Thymus (tissue), 11 donors: ENCODE data around the gene NGFR. TPM values are rescaled to one million over a fixed set of nuclear protein-coding genes. Genes with fewer than 3 reads are reported as not detected.

Experiments
- DNase-seq, 9 donors: peaks; one replicate each; pipeline ENCODE4 v3.0.0-alpha.2; 2013; ENCODE audit warnings: low spot score in 9 of 9, low read depth in 6 of 9, missing footprints in 1 of 9
- H3K27ac ChIP-seq, 2 donors: one replicate each; pipeline ENCODE4 v1.5.1; 2013; ENCODE audit warnings: control low read depth in 1 of 2, low read depth in 1 of 2, low read length in 1 of 2, mild to moderate bottlenecking in 1 of 2, moderate library complexity in 1 of 2
- H3K27me3 ChIP-seq, 2 donors: one replicate each; pipeline ENCODE4 v1.5.1; 2013; ENCODE audit warnings: low read length in 1 of 2; ENCODE audit not compliant: control insufficient read depth in 2 of 2, insufficient read depth in 1 of 2
- H3K36me3 ChIP-seq, 2 donors: one replicate each; pipeline ENCODE4 v1.5.1; 2013; ENCODE audit warnings: low read length in 1 of 2, mild to moderate bottlenecking in 1 of 2, moderate library complexity in 1 of 2; ENCODE audit not compliant: control insufficient read depth in 2 of 2, insufficient read depth in 2 of 2
- H3K4me1 ChIP-seq, 2 donors: one replicate each; pipeline ENCODE4 v1.5.1; 2013; ENCODE audit warnings: low read length in 2 of 2; ENCODE audit not compliant: control insufficient read depth in 2 of 2, insufficient read depth in 2 of 2
- H3K4me3 ChIP-seq, 2 donors: one replicate each; pipeline ENCODE4 v1.5.1; 2013; ENCODE audit warnings: low read length in 2 of 2, control low read depth in 1 of 2, mild to moderate bottlenecking in 1 of 2
- H3K9me3 ChIP-seq, 2 donors: one replicate each; pipeline ENCODE4 v1.5.1; 2013; ENCODE audit warnings: low read length in 1 of 2, mild to moderate bottlenecking in 1 of 2; ENCODE audit not compliant: control insufficient read depth in 2 of 2, insufficient read depth in 1 of 2
- WGBS: extraction: QIAGEN DNeasy Blood & Tissue Kit; methylation state at CpG from one replicate; pipeline ENCODE4 v1.1.7; 2013; 5-methylcytosine and 5-hydroxymethylcytosine counted together
- polyA plus RNA-seq: library from polyadenylated mRNA; stranded (reverse); fragments of 200-250 nt; gene quantifications from one replicate; pipeline ENCODE4 v1.2.3, GENCODE V29; 2013
- total RNA-seq: library from RNA; stranded (reverse); fragments of 120-200 nt; gene quantifications from one replicate; pipeline ENCODE4 v1.2.4, GENCODE V29; 2013
- donor health status: healthy.

NGFR gene
- total and polyA plus RNA-seq, 2 donors: 1.9 to 5.0 TPM

DNA sequence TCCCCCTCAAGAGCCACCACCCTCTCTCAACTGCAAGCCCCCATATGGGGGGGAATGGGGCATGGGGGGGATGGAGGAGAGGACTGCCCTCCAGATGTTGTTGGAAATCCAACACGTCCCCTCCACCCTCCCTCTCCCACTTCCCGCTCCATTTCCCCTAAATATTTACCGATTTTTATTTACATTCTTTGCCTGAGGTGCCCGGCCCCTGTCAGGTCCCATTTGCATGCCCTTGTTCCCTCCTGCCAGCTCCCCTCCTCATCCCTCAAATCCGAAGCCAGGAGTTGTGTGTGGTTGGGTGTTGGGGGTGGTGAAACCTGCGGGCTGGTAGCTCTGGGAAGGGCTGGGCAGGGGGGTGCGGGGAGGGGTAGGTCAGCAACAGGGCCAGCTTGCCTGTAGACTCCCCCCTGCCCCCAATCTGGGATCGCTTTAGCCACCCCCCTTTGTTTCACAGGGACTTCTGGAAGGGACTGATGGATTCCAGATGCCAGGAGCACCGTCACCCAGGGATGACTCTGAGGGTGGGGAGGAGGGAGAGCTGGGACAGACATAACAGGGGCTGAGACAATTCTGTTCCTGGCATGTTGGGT, 39.7 kb upstream of the NGFR start:
- Histone ChIP-seq H3K4me1 (no peaks in the 10 kb centered on the region), H3K4me3 (no peak overlapping the region), H3K27ac (no peak overlapping the region), H3K36me3 (no peaks in the 10 kb centered on the region), H3K9me3 (no peaks in the 10 kb centered on the region), H3K27me3 (peaks cover 0 to 55% of the 10 kb centered on the region in 2 donors)
- DNase-seq: no peak
- WGBS: 87% methylated on average over 9 of the region's 9 CpGs

DNA sequence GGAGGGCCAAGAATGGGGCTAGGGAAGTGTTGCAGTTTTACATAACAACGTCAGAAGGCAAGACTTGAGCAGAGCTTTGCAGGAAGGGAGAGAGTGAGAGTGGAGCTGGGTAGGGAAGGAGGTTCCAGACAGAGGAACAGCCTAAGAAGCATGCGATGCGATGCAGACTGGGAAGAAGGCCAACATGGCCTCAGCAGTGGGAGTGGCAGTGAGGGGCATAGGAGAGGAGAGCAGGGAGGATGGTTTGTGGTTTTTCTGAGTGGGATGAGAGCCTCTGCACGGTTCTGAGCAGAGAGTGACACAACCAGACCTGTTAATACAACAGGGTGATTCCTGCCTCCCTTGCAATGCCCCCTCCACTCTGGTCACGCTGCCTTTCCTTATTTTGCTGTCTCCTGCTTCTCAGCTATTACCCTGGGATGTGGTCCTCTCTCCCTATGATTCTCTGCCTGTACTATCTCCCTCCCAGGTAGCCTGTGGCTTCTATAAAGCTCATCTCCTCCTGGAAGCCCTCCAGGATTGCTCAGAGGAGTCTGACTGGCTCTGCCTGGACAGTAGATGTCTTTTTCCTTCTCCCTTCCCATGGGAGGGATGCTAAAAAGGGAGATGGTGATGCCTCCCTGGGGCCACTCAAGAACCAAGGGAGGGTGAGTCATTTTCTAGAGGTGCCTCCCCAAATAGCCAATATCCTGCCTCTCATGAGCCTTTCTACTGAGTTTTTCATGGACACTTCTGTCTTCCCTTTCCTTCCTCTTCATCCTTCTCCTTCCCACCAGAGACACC, 38.7 kb upstream of the NGFR start:
- Histone ChIP-seq H3K9me3 (no peaks in the 10 kb centered on the region), H3K36me3 (no peaks in the 10 kb centered on the region), H3K4me1 (no peaks in the 10 kb centered on the region), H3K27ac (no peak overlapping the region), H3K4me3 (no peak overlapping the region), H3K27me3 (peaks cover 0 to 65% of the 10 kb centered on the region in 2 donors)
- no peak for DNase-seq
- 23% methylated on average over 5 of the region's 5 CpGs for WGBS

GRCh38 chr17:49457564-49458535, 37.2 kb upstream of the NGFR start:
- H3K4me1 ChIP-seq: no peaks in the 10 kb centered on the region
- no peak for DNase-seq
- H3K27me3 ChIP-seq: peaks cover 0 to 70% of the 10 kb centered on the region in 2 donors
- WGBS: 75% methylated on average over 15 of the region's 15 CpGs
- no peak overlapping the region for H3K27ac ChIP-seq
- no peak overlapping the region for H3K4me3 ChIP-seq
- H3K36me3 ChIP-seq: no peaks in the 10 kb centered on the region
- H3K9me3 ChIP-seq: no peaks in the 10 kb centered on the region

DNA sequence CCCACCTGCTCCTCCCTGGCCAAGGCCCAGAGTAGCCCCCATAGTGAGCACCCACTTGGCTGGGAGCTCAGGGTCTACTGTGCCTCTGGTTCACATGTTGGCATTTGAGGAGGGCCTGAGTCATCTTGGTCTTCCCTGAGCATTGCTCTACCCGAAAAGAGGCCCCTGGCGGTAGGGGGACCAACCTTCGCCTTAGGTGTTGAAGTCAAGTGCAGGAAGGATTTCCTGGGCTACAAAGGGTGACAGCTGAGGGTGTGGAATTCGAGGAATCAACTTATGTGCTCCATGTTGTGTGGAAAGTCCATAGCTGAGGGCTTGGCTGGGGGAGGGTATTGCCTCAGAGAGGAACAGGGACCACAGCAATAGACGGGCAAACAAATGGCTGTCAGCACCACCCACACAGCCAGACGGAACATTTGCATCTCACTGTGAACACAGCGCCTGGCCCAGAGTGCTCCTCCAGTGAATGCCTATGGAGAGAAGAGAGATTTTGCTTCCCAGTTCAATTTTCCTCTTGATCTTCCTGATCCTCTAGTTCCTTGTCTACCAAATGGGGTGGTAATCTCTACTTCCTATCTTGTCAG, 35.6 kb upstream of the NGFR start:
- no peak for DNase-seq
- Histone ChIP-seq H3K27ac (no peak overlapping the region), H3K4me3 (no peak overlapping the region), H3K4me1 (no peaks in the 10 kb centered on the region), H3K9me3 (peaks cover 0 to 2% of the 10 kb centered on the region in 2 donors), H3K36me3 (no peaks in the 10 kb centered on the region), H3K27me3 (peaks cover 0 to 79% of the 10 kb centered on the region in 2 donors)
- 88% methylated on average over 7 of the region's 7 CpGs for WGBS

DNA sequence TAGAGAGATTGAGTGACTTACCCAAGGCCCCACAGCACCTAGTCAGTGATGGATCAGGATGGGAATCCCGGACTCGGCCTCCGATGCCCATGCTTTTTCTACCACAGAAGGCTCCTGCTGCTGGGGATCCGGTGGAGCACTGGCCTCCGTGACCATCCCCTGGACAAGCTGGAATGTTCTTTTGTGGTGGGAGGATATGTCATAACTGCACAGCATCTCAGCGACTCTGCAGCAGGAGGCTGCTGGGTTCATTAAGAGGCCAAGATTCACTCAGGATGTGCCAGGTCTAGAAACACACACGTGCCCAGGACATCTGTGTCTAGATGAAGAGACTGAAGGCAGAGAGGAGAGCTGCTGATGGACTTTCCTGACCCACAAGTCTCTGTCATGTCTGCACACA, 34.7 kb upstream of the NGFR start:
- DNase-seq: no peak
- no peaks in the 10 kb centered on the region for H3K4me1 ChIP-seq
- H3K27me3 ChIP-seq: peaks cover 0 to 81% of the 10 kb centered on the region in 2 donors
- H3K9me3 ChIP-seq: peaks cover 0 to 2% of the 10 kb centered on the region in 2 donors
- WGBS: 94% methylated on average over 7 of the region's 7 CpGs
- H3K27ac ChIP-seq: no peak overlapping the region
- no peaks in the 10 kb centered on the region for H3K36me3 ChIP-seq
- H3K4me3 ChIP-seq: no peak overlapping the region

DNA sequence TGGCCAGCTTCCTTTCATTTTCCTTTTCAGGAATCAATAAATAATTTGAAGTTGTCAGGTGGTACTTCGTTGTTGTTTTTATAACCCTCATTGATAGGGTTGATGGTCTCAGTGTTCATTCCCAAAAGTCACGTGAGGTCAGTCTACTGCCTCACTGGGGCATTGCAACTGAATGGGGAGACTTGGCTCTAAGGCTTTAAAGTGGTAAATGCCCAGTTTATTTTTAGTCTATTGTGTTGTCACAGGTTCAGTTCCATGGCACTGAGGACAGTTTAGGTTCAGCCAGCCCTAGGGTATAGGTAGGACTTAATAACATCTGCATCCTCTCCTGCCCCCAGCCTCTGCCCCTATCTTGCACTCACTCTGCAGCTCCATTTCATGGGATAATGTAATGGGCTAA, 33.5 kb upstream of the NGFR start:
- Histone ChIP-seq H3K4me1 (no peaks in the 10 kb centered on the region), H3K9me3 (peaks cover 0 to 2% of the 10 kb centered on the region in 2 donors), H3K27me3 (peaks cover 0 to 84% of the 10 kb centered on the region in 2 donors), H3K27ac (no peak overlapping the region), H3K4me3 (no peak overlapping the region), H3K36me3 (no peaks in the 10 kb centered on the region)
- no peak for DNase-seq
- WGBS: 47% methylated on average over 2 of the region's 2 CpGs

- peaks cover 4 to 85% of the 10 kb centered on the region in 2 donors for H3K27me3 ChIP-seq
Observed at GRCh38 chr17:49464049-49464448, 31.0 kb upstream of the NGFR start.

DNA sequence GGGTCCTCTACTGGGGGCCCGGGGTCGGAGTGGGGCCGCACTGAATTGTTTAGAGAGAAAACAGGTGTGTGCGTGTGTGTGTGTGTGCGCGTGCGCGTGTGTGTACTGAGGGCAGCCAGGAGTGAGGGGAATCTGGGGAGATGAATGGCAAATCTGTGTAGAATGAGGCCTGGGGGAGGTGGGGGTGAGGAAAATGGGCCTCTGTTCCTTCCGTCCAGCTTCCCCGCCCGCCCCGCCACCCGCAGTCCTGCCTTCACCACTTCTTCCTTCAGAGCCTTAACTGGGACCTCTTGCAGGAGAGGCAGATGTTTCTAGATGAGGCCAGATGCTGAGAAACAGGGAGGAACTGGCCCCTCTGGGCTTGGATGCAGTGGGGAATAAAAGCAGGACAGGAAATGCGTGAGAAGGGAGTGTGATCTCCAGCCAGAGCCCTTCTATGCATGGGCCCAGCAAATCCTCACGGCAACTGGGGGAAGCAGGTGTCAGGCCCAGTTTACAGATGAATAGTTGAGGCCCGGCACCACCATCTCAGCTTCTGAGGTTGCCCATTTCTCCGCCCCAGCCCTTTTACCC, 29.7 kb upstream of the NGFR start:
- no peak for DNase-seq
- 91% methylated on average over 17 of the region's 17 CpGs for WGBS
- Histone ChIP-seq H3K4me1 (no peaks in the 10 kb centered on the region), H3K36me3 (no peaks in the 10 kb centered on the region), H3K27ac (no peak overlapping the region), H3K27me3 (peaks cover 15 to 86% of the 10 kb centered on the region in 2 donors), H3K9me3 (peaks cover 0 to 5% of the 10 kb centered on the region in 2 donors), H3K4me3 (no peak overlapping the region)

More at GRCh38 chr17:49464049-49464448, 31.0 kb upstream of the NGFR start:
- peaks cover 0 to 2% of the 10 kb centered on the region in 2 donors for H3K9me3 ChIP-seq
- no peak overlapping the region for H3K27ac ChIP-seq
- no peaks in the 10 kb centered on the region for H3K4me1 ChIP-seq
- 98% methylated on average over 2 of the region's 2 CpGs for WGBS
- DNase-seq: no peak
- H3K36me3 ChIP-seq: no peaks in the 10 kb centered on the region
- no peak overlapping the region for H3K4me3 ChIP-seq
